Measurements from ENCODE around the gene CCDC120. TPM values are rescaled to one million over a fixed set of nuclear protein-coding genes. Genes with fewer than 3 reads are reported as not detected.

The CCDC120 gene
- polyA plus RNA-seq, 1 experiment = 0.83 TPM

- H3K27me3 ChIP-seq (ENCODE audit: control insufficient read depth, insufficient read depth, low read length) = no peaks in the 10 kb centered on the region
- peak overlapping the region; percentile 76 for H3K4me3 ChIP-seq (ENCODE audit: low read depth, low read length)
- no peak for DNase-seq (ENCODE audit: low read depth, low spot score)
- POLR2A ChIA-PET = no interaction called here
- H3K27ac ChIP-seq (ENCODE audit: low read depth, low read length) = no peak overlapping the region
- TF ChIP-seq CTCF (IDR thresholded peaks at IDR 0.05; ENCODE audit: low read depth, low read length) = no peak
- CTCF ChIA-PET = no interaction called here
- no peaks in the 10 kb centered on the region for H3K9me3 ChIP-seq (ENCODE audit: control insufficient read depth, insufficient read depth, low read length)
Measured at GRCh38 chrX:49072712-49073095, 13.9 kb downstream of the CCDC120 start.

- no peaks in the 10 kb centered on the region for H3K9me3 ChIP-seq (ENCODE audit: control insufficient read depth, insufficient read depth, low read length)
- peak; percentile 61 for DNase-seq (ENCODE audit: low read depth, low spot score)
- H3K27ac ChIP-seq (ENCODE audit: low read depth, low read length) = peak within 1 kb of the TSS; percentile 80
- ChIA-PET CTCF (no interaction called here), POLR2A (interaction anchor here (0.7 to 1.0 kb wide), 5 partner anchors 30 to 107 kb away, joined by 3 to 6 read pairs (median 4); partner anchors contain the start of genes GRIPAP1 and TFE3)
- TF ChIP-seq CTCF (IDR thresholded peaks at IDR 0.05; ENCODE audit: low read depth, low read length) = no peak
- H3K4me3 ChIP-seq (ENCODE audit: low read depth, low read length) = peak within 1 kb of the TSS; percentile 76
- no peaks in the 10 kb centered on the region for H3K27me3 ChIP-seq (ENCODE audit: control insufficient read depth, insufficient read depth, low read length)
Measured at GRCh38 chrX:49073601-49074575, 15.1 kb downstream of the CCDC120 start, which contains the start of gene PRAF2. TSS of gene PRAF2 (minus strand) at chrX:49074002. CDS start at chrX:49073987, 15 bp downstream.

- H3K27ac ChIP-seq (ENCODE audit: low read depth, low read length) = no peak overlapping the region
- POLR2A ChIA-PET = no interaction called here
- no peaks in the 10 kb centered on the region; the same call in 1 of the 2 replicates for H3K9me3 ChIP-seq (ENCODE audit: control insufficient read depth, insufficient read depth, low read length)
- H3K4me3 ChIP-seq (ENCODE audit: low read depth, low read length) = no peak overlapping the region
- no peak for DNase-seq (ENCODE audit: low read depth, low spot score)
- TF ChIP-seq CTCF (IDR thresholded peaks at IDR 0.05; ENCODE audit: low read depth, low read length) = no peak
- CTCF ChIA-PET = interaction anchor here (0.6 kb wide), 1 partner anchor 24 kb away, joined by 4 read pairs; no protein-coding TSS in a partner anchor
- no peaks in the 10 kb centered on the region for H3K27me3 ChIP-seq (ENCODE audit: control insufficient read depth, insufficient read depth, low read length)
Measured at GRCh38 chrX:49075347-49075746, 16.5 kb downstream of the CCDC120 start.

GRCh38 chrX:49077941-49078340 is 19.1 kb downstream of the CCDC120 start:
- Histone ChIP-seq H3K4me3 (ENCODE audit: low read depth, low read length) (no peak overlapping the region), H3K9me3 (ENCODE audit: control insufficient read depth, insufficient read depth, low read length) (no peaks in the 10 kb centered on the region; the same call in 1 of the 2 replicates), H3K27me3 (ENCODE audit: control insufficient read depth, insufficient read depth, low read length) (no peaks in the 10 kb centered on the region), H3K27ac (ENCODE audit: low read depth, low read length) (no peak overlapping the region)
- CTCF ChIA-PET = no interaction called here
- POLR2A ChIA-PET = interaction anchor here (0.7 kb wide), 1 partner anchor 35 kb away, joined by 4 read pairs; the partner anchor contains the start of gene TFE3
- no peak for TF ChIP-seq CTCF (IDR thresholded peaks at IDR 0.05; ENCODE audit: low read depth, low read length)
- no peak for DNase-seq (ENCODE audit: low read depth, low spot score)
